GM03348 (cell line): Measurements from ENCODE around the gene WDR11.

Experiments
- DNase-seq: peaks from one replicate; pipeline ENCODE4 v3.0.0; 2012; ENCODE audit warnings: low spot score

The WDR11 gene

DNA sequence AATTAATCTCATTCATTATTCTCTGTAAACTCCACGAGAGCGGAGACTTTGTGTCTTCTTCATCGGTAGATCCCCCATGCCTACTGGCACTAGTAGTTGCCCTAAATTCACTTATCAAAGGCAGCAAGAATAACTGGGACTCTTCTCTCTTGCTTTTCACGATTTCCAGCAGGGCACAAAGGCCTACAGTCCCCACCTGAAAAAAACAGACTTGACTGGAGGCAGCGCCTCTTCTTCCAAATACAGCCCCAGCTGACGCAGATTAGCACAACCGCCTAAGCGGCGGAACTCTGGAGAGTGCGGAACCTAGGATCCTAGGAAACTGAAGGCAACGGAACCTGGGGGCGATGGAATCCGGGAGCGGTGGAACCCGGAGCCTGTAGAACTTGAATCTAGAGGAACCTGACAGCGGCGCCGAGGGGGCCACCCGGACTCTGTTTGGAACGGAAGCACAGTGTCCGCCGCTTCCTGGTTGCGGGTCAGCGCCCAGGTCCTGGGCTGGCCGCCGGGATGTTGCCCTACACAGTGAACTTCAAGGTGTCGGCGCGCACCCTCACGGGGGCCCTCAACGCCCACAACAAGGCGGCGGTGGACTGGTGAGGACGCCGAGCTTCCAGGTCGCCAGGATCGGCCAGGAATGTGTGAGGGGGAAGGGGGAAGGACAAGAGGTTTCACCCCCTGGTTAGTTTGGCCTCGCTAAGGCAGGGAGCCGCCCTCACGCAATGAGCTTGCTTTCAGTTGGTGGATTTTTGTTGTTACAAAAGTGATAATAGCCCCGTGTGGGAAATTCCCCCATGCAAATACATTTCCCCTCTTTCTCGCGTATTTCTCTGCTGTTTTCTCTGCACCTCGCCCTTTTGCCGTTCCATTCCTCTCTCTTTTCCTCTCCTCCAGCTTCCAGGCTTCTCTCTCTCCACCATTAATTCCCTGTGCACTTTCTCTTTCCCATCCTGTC lies at the start of gene WDR11:
TSS of gene WDR11 (plus strand) at position 452 of the 955 bp plus-strand sequence. CDS start at position 511, 59 bp downstream.
- DNase-seq, result peak; percentile 94

DNA sequence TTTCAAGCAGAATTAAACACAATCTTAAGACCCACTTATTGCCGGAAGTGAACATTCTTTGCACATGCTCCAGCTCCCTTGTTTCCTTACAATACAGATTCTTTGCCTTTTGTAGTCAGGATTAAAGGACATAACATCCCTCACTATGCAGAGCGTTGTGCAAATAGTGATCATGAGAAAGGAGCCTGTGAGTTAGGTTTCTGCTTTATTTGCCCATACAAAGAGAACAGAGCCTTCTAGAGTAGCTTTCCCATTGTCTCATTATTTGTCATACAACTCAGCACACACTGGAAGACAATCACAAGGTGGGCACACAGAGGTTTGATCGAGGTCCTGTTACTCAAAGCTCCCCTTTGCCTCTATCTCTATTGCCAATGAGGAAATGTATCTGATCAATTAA lies 48.2 kb upstream of the WDR11 start:
- DNase-seq, result no peak

- DNase-seq, result no peak
Observed at GRCh38 chr10:120803972-120804371, 47.2 kb upstream of the WDR11 start.

GRCh38 chr10:120805014-120805812 lies 45.9 kb upstream of the WDR11 start:
- DNase-seq, result no peak

DNA sequence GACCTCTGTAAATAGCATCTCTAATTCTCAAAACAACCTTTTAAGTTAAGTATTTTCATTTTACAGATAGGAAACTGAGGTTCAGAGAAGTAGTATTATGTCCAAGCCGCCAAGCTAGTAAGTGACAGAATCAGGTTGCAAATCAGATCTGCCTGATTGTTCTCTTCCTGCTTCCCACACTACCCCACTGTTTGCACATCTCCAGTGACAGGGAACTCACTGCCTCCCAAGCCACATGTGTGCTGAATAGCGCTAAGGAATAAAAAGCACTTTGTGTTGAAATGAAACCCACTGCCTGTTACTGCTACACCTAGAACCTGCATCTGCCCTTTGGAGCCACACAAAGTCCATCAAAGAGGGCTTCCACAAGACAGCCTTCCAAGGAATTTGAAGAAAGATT lies 45.1 kb upstream of the WDR11 start:
- DNase-seq, result no peak

- no peak for DNase-seq
Observed at GRCh38 chr10:120810298-120810697, 40.9 kb upstream of the WDR11 start.

DNA sequence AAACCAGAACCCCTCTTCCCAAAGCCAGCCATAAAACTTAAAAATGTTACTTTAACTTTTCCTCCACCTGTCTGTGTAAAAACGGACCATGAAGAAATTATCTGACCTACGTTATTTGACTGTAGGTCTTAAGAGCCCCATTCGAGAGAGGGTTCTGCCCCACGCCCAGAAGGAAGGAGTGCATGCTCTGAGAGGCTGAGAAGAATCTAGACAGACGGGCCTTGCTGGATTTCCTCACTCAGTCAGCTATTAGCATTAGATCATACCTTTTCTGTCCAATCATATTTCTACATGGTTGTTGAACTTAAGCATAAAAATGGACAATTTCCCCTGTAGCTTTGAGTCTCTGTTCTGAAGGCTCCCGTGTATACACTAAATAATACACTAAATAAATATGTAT lies 38.1 kb upstream of the WDR11 start:
- no peak for DNase-seq

- no peak for DNase-seq
Observed at GRCh38 chr10:120818301-120818700, 32.9 kb upstream of the WDR11 start.

DNA sequence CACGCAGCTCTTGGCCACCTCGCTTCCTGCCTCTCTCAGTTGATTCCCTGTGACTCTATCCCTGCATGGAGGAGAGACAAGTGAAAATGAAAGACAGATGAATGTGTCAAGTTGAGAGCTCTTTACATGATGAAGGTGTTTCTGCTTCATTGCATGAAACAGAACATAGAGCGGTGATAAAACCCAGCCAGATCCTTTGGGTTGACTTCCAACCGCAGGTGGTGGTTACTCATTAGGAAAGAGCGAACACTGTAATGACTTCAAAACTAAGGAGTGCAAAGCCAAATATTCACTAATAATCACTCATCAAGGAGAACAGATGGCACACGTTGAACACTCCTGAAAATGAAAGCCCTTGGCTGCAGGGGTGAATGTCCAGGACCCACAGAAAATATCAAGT lies 31.8 kb upstream of the WDR11 start:
- no peak for DNase-seq

DNA sequence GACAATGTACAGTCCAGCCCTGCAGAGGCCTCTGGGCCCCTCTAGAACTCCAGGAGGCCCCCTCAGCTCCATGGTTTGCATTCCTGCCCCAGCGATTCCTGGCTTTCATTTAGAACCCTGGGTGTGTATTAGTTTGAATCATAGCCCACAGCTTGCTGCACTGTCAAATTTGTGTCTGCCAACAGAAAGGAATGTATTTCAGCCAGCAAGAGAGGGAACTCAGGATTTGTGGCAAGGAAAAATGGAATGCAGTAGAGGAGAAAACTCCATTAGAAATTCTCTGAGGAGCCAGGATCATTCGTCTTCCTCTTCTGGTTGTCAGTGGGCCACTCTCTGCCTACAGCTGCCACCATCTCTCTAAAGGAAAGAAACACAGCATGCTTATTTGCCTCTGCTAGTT lies 27.9 kb upstream of the WDR11 start:
- no peak for DNase-seq

DNA sequence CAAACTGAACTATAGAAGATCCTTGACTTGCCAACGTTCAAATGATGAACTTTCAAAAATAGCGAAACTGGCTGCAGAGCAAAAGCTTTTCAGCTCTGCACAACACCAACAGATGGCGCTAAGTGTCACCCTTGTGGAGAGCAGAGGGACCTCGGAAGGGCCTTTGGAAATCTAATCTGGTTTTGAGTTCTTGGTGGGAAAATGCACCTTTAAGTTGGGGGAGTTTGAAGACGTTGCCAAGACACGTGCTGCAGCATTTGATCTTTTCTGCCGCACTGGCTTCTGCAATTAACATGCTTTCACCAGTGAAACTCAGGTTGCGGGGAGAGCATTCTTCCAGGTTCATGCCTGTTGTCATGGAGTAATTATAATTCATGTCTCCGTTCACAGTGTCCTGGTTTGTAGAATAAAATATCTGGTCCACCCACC lies 26.3 kb upstream of the WDR11 start:
- no peak for DNase-seq

DNA sequence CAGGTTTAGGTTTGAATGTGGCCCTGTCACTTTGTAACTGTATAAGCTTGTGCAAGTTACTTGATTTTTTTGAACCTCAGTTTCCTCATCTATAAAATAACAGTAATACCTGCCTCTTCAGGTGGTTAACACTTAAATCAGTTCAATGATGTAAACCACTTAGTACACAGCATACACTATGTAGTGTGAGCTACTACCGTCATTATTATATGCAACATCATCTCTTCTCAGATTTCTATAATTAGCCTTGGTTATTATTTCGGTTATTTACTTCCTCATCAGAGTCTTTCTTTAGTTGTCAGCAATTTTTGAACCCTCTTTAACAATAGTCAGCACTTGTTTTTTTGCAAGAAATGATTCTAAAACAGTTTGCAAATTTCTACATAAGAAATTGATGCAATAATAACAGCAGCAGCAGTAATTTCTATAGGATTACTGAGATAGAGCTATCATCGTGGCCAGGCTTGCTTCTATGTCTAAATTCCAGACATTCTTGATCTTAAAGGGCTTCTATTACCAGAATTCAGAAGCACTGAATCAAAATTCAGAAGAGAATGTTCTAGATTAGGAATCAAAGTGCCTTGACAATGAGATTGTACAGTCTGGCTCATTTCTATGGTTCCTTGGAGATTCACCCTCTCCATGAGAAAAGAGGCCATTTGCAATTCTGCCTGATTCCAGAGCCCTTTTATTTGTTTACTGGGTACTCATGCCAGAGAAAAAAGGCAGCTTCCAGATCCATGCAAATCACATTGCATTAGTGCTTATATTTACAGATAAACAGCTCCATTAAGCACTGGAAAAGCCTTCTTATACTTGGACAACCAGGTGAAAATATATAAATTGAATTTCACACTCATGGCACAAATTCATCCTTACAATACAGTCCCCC lies 25.0 kb upstream of the WDR11 start:
- no peak for DNase-seq

DNA sequence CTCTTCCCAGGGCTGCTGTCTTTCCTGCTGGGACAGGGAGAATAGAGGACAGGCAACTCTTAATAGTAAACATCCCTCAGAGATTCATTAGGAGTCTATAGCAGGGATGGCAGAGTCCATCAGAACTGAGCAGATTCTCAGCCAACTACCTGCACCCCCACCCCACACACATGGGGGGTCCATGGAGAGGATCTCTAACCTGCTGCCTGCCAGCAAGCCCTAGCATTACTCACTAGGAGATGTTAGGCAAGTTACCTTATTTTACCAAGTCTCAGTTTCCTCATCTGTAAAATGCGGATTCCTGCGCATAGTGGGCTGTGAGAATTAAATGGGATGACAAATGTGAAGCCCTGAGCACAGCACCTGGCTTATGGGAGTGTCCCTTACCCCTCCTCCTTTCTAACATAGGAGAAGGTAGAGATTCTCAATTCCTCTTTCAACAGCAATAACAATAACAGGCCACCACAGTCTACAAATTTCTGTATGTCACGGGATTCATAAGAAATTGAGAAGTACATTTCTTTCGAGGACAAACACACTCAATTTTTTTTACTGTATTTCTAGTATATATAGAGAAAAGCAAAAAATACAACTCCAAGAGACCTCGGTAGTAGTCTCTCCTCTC lies 23.8 kb upstream of the WDR11 start:
- DNase-seq, result no peak

GRCh38 chr10:120828763-120829319 lies 22.3 kb upstream of the WDR11 start:
- DNase-seq, result no peak

DNA sequence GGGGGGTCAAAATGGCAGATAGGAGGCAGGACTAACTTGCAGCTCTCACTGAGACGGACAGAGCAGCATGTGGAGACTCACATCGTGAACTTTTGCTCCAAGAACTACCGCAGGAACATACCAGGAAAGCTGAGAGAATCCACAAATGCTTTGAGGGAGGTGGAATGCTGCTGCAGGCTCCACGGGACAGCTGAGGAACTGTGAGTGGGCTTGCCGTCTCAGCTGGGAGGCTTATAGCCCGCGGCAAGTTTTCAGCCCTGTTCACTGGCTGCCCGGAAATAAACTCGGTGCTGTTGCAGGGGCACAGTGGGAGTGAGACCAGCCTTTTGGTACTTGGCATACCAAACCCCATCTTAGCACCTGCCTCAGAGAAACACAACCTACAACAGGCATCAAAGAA lies 19.1 kb upstream of the WDR11 start:
- no peak for DNase-seq

GRCh38 chr10:120833222-120833928 lies 17.8 kb upstream of the WDR11 start:
- DNase-seq, result no peak

- DNase-seq, result no peak
Observed at GRCh38 chr10:120835603-120836002, 15.6 kb upstream of the WDR11 start.

DNA sequence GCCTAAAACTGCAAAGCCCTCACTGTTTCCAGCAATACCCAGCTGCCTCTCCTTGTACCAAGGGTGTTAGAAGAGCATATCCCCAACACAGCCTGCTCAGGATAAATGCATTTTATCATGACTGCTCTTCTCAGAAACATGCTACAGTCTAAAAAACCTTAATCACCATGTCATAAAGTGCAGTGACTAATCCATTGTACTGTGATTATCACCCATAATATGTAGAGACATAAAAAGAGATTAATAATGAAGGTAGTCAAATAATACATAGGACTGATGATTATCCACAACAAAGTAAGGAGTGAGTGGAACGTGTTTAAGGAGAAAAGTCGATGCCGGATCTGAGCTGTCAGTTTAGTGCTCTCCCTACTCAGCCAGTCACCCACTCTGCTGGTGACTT lies 12.2 kb upstream of the WDR11 start:
- no peak for DNase-seq

DNA sequence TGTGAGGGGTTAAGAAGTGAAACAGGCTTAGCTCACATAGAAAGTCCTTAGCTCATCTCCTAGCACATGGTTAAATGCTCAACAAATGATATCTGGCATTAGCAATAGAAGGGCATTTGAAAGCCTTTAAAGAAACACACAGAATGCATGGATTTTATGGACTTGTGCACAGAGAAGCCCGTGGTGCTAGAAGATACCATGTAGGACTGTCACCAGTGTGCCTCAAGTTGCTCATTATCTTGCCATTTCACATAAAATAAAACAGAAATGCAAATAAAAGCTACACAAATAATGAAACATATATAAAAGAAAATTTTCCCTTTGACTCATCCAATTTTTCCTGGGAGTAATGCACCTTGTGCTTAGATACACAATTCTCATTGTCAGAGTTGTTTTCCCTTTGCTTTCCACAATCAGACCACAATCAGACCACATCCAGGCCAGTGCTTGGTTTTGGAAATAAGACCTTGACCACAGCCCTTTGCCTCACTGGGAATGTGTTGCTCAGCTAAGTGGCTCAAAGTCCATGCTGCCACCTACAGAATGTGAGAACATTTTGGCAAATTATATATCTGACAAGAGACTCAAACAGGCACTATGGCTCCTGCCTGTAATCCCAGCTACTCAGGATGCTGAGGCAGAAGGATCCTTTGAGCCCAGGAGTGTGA lies 9.5 kb upstream of the WDR11 start:
- no peak for DNase-seq

DNA sequence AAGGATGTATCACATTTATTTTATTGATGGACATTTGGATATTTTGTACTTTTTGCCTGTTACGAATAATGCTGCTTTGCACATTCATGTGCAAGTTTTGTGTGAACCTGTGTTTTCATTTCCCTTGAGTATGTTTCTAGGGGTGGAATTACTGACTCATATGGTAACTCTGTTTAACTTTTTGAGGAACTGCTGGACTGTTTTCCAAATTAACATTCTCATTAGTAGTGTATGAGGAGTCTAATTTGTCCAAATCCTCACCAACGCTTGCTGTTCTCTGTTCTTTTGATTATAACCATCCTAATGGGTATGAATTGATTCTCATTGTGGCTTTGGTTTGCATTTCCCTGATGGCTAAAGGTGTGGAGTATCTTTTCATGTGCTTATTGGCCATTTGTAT lies 3.2 kb downstream of the WDR11 start:
- DNase-seq, result no peak
